GM18873 (cell line): ENCODE results near the gene CDHR3.

ENCODE experiments used
- ATAC-seq: cut with Tn5 transposase; IDR thresholded peaks from one replicate; pipeline ENCODE4 v1.9.1; 2021; ENCODE audit warnings: mild to moderate bottlenecking, moderate library complexity, moderate number of reproducible peaks; ENCODE audit not compliant: unreplicated experiment, low FRiP score

CDHR3 gene

DNA sequence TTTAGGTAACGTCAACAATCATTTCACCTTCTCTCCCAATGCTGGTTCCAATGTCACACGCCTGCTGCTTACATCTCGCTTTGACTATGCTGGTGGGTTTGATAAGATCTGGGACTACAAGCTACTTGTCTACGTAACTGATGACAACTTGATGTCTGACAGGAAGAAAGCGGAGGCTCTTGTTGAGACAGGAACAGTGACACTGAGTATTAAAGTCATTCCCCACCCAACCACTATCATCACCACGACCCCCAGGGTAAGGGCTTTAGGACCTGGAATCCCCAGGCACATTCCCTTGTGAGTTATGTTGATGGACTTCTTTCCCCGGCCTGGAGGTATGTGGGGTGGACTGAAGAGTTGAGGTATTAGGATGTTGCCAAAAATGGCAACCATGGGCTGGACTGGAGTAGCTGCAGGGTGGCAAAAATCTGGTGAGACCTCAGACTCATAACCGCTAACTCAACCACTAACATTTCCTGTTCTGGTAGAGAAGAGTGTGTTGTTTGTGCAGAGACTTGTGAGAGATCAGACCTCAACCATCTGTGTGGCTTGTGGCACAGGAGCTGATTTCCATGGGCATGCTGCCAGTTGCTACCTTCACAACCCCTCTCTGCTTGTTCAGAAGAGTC is 59.2 kb downstream of the CDHR3 start:
- no peak for ATAC-seq

GRCh38 chr7:106023369-106024322 is 60.6 kb downstream of the CDHR3 start:
- ATAC-seq: no peak

GRCh38 chr7:106026101-106026500 is 63.0 kb downstream of the CDHR3 start:
- ATAC-seq: no peak

- ATAC-seq: no peak
Observed at GRCh38 chr7:106029451-106029850, 66.4 kb downstream of the CDHR3 start.

DNA sequence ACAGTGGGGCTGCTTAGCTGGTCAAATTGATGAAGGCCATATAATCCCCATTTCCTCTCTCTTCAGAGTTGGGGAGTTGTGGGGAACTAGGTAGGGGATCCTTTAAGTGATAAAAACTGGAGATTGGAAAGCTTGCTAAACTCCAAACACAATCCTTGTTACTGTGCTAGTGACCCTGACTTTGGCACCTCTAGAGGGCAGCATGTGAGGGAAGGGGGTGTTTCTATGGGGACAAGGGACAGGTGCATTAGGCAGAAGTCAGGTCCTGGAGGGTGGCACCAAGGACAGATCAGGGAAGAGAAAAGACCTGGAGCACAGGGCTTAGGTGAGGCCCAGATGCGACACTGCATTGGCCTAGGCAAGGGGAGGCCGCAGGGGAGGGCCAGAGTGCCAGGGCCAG is 66.9 kb downstream of the CDHR3 start:
- no peak for ATAC-seq

DNA sequence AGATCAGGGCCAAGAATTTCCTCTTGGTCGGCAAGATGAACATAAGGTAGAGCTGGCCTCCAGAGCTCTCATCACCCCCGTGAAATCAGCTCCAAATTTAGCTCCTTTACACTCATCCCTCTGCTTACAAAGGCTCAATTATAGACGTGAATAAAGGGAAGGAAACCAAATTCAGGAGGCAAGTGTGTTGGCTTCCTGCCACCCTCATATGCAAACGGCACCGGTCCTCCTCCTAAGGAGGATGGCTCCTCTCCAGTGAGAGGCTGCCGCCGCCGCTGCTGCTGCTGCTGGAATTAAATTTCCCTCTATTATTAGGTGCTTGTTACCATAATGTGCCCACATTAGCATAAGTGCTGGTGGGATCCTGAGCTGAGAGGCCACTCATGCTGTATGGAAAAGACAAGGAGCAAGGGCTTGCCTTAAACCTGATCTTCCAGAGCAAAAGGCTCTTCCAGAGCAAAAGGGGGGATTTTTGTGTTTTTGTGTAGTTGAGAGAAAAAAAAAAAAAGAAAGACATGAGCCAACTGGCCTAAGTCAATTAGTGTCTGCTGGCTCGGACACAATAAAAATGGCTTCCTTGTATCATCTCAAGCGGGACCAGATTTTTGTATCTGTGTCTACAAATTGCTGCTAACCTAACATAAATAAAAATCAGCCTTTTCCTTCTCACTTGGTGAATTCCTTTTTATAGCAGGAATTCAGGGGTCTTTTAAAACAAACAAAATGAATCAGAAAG is 68.4 kb downstream of the CDHR3 start:
- no peak for ATAC-seq

DNA sequence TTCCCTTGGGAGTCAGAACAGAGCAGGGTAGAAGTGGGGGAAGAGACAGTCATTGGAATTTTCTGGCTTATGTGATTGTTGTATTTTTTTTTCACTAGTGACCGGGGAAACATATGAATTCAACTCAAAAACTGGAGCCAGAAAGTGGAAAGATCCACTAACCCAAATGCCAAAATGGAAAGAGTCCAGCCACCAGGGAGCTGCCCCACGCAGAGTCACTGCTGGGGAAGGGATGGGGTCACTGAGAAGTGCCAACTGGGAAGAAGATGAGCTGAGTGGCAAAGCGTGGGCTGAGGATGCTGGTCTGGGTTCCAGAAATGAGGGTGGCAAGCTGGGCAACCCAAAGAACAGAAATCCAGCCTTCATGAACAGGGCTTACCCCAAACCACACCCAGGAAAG is 69.2 kb downstream of the CDHR3 start:
- ATAC-seq: no peak

GRCh38 chr7:106033735-106034134 is 70.7 kb downstream of the CDHR3 start:
- no peak for ATAC-seq

GRCh38 chr7:106034383-106034782 is 71.3 kb downstream of the CDHR3 start:
- no peak for ATAC-seq

DNA sequence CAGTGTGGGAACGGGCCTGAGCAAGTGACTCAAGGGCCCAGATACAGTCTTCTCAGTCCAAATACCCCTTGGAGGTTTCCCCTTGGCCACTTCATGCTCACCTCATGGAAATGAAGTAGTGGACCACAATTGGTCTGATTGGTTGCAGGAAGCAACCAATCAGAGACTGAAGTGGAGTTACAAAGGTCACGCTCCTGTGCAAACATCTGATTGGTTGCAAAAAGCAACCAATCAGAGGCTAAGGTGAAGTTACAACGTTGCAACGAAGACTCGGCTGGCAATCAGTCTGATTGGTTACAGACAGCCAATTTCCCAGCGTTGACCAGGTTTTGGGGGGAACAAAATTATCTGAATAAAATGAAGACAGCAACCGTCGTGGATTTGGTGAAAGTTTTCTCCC is 72.5 kb downstream of the CDHR3 start:
- no peak for ATAC-seq

GRCh38 chr7:106036004-106036403 is 72.9 kb downstream of the CDHR3 start:
- ATAC-seq: no peak

- ATAC-seq: no peak
Observed at GRCh38 chr7:106037489-106038176, 74.6 kb downstream of the CDHR3 start.

DNA sequence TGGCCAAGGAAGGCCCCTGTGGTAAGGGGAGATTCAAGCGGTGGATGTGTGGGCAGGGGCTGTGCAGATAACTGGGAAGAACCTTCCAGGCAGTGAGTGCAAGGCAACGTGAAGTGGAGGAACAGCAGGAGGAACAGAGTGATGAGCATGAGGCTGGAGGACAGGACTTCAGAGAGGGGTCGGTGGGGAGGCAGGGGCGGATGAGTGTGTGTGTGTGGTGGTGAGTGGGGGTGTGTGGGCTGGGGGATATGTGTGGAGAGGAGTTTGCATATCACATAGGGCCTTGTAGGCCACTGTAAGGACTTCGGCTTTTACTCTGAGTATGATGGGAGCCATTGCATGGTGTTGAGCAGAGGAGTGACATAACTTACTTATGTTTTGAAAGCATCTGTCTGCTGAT is 75.2 kb downstream of the CDHR3 start:
- no peak for ATAC-seq

DNA sequence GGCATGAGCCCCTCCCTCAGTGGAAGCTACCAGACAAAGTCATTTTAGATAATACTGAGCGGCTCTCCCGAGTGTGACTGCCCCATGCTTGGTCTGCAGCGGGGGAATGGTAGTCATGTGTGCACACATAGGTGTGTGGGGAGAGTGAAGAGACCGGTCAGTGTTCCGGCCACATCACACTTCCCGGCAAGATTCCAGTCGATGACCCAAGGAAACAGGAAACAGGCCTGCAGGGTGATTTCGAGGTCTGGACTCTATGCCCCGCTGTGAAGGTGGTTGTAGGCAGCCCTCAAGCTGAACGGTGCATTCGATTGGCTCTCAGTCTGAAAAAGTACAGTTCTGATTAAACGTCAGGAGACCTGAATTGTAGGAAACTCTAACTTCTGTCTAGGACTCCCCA is 75.9 kb downstream of the CDHR3 start:
- no peak for ATAC-seq

DNA sequence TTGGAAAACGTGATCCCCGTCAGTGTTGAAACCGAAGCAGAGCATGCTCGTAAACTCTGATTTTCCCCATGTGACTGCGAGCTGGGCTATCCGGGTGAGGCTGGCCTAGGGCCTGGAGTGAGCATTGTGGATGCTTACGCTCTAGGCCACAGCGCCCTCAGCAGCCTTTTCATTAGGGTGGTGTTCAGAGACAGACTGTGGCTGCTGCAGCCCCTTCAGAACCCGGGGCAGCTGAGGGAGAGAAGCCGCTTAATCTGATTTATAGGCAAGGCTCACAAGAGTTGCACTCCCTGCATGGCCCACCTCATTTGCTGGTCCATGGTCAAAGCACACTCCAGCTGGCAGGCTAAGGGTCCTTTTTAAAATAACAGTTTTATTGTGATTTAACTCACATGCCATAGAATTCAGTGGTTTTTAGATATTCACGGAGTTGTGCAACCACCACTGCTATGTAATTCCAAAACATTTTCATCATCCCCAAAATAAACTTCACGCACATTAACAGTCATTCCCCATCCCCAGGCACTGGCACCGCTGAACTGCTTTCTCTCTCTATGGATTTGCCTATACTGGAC is 76.5 kb downstream of the CDHR3 start:
- ATAC-seq: no peak

- ATAC-seq: no peak
Observed at GRCh38 chr7:106041140-106041717, 78.2 kb downstream of the CDHR3 start.

GRCh38 chr7:106042196-106042611 is 79.1 kb downstream of the CDHR3 start:
- no peak for ATAC-seq

DNA sequence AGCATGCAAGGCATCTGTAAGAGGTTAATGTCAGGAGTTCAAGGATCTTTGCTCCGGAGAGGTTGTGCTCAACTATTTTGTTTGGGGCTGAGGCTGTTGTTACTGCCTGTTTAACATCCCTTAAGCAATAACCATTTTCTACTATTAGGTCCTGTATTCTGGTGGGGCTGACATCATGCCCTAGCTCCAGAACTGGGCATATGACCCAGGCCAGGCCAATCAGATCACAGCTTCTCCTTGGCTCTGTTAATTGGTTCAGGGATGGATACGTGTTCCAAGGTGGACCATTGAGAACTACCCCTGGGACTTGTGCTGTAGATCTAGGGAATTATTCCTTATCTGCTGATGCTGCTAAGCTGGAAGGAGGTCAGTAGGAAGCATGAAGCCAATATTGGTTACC is 82.1 kb downstream of the CDHR3 start:
- ATAC-seq: no peak

GRCh38 chr7:106045586-106045985 is 82.5 kb downstream of the CDHR3 start:
- ATAC-seq: no peak

DNA sequence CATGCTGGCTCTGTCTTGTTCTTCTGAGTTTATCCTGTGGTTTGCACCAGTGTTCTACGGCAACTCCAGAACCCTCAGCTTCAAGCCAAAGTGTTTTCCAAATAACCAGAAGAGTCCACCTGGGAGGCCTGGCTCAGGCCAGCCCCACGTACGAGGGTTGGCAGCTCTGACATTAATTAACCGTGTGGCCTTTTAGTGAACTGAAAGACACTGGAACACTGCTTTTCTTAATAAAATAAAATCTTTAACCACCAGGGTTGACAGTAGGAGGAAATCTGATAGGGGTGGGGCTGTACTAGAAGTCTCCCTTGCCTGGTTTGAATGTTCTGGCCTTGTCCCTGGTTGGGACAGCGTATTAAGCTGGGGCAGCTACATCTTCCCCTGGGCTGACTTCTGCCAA is 84.1 kb downstream of the CDHR3 start:
- no peak for ATAC-seq
